ENCODE results near the gene KRI1.

The KRI1 gene

GRCh38 chr19:10565567-10566407, at the start of gene KRI1:
TSS of gene KRI1 (minus strand) at chr19:10566010. CDS start at chr19:10565999, 11 bp downstream.
- peak; percentile 83 to 88 for DNase-seq

GRCh38 chr19:10612499-10613119, 46.8 kb upstream of the KRI1 start:
- no peak for DNase-seq

GRCh38 chr19:10611907-10612306, 46.1 kb upstream of the KRI1 start:
- no peak for DNase-seq

- DNase-seq = no peak
Measured at GRCh38 chr19:10604460-10604980, 38.7 kb upstream of the KRI1 start.

GRCh38 chr19:10603873-10604459, 38.2 kb upstream of the KRI1 start:
- DNase-seq = no peak

- no peak for DNase-seq
Measured at GRCh38 chr19:10603084-10603872, 37.5 kb upstream of the KRI1 start.

GRCh38 chr19:10602330-10603083, 36.7 kb upstream of the KRI1 start:
- DNase-seq = peak; percentile 9 to 23

- no peak for DNase-seq
Measured at GRCh38 chr19:10601999-10602329, 36.2 kb upstream of the KRI1 start.

GRCh38 chr19:10600149-10600548, 34.3 kb upstream of the KRI1 start:
- no peak for DNase-seq

- DNase-seq = no peak
Measured at GRCh38 chr19:10593820-10594637, 28.2 kb upstream of the KRI1 start.

- DNase-seq = no peak
Measured at GRCh38 chr19:10593148-10593547, 27.3 kb upstream of the KRI1 start.

GRCh38 chr19:10587839-10588150, 22.0 kb upstream of the KRI1 start:
- no peak for DNase-seq

- peak in 1 of 2 experiments; percentile 7 for DNase-seq
Measured at GRCh38 chr19:10587022-10587838, 21.4 kb upstream of the KRI1 start, which contains the start of gene AP1M2. TSS of gene AP1M2 (minus strand) at chr19:10587312. CDS start at chr19:10587231, 81 bp downstream.

- no peak for DNase-seq
Measured at GRCh38 chr19:10586396-10586795, 20.6 kb upstream of the KRI1 start.

- no peak for DNase-seq
Measured at GRCh38 chr19:10583036-10583776, 17.4 kb upstream of the KRI1 start.

GRCh38 chr19:10582091-10582490, 16.3 kb upstream of the KRI1 start:
- no peak for DNase-seq

GRCh38 chr19:10580979-10581631, 15.3 kb upstream of the KRI1 start:
- DNase-seq = peak; percentile 24 to 52

GRCh38 chr19:10577951-10578350, 12.1 kb upstream of the KRI1 start:
- no peak for DNase-seq

All from NCI-H187 (cell line).